GM12865 (cell line): ENCODE data around the gene CNN2.

Source experiments
- DNase-seq: peaks from one replicate; pipeline ENCODE4 v3.0.0; 2010; ENCODE audit warnings: low read depth
- H3K4me3 ChIP-seq: 2 replicates; pipeline ENCODE4 v1.5.1; 2011; ENCODE audit warnings: mild to moderate bottlenecking, low read depth, low read length, control low read depth
- CTCF ChIP-seq: IDR thresholded peaks from 2 replicates; pipeline ENCODE4 v1.5.1; 2011; ENCODE audit warnings: low read length, control low read depth, low read depth, inconsistent platforms; ENCODE audit not compliant: insufficient read depth; ENCODE audit errors: missing control alignments

CNN2 gene

DNA sequence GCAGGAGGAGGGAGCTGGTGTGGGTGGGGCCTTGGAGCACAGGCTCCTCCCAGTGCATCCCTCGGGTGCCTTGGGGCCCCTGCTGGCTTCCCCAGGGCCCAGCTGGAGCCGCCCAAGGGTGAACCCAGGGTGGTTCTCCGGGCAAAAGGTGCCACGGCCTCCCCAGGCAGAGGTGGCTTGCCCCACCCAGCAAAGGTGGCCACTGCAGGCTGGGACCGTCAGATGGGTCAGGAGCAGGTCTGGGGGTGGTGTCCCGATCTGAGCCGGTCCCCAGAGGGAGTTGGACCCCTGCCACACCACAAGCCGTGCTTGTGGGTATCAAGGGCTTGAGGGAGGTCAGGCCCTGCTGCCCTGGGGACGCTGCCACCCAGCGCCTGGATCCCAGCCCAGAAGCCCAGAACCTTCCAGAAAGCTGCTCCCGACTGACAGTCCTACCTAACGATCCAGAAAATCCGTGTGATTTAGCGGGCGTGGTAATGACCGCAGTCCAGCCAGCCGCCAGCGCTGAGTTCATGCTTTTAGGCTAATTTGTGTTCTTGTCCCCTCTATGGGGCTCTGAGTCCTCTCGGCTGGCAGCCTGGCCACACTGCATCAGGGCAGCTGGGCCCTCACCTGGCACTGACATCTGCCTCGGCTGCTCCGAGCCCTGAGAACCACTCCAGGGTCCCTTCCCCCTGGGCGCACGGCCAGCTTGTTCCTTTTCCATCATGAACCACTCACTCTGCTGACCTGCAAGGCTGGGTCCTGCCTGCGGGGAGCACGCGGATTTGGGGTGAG is 31.2 kb upstream of the CNN2 start:
- no peak for DNase-seq
- TF ChIP-seq CTCF = no peak
- H3K4me3 ChIP-seq = no peak overlapping the region

GRCh38 chr19:996051-996838 is 30.2 kb upstream of the CNN2 start:
- H3K4me3 ChIP-seq = no peak overlapping the region
- DNase-seq = peak; percentile 82
- TF ChIP-seq CTCF = no peak

DNA sequence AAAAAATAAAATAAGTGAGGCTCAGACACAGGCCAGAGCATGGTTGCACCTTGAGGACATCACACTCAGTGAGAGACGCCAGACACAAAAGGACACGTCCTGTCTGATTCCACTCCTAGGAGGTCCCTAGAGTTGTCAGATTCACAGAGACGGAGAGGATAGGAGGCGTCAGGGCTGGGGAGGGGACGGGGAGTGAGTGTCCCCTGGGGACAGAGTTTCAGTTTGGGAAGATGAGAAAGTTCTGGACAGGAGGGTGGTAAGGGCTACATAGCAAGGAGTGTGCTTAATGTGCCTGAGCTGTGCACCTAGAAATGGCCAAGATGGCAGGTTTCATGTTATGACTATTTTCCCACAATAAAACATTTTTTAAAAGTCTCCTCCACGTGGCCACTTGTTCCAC is 28.3 kb upstream of the CNN2 start:
- H3K4me3 ChIP-seq = no peak overlapping the region
- DNase-seq = no peak
- no peak for TF ChIP-seq CTCF

GRCh38 chr19:999379-999719 is 27.1 kb upstream of the CNN2 start:
- no peak overlapping the region for H3K4me3 ChIP-seq
- TF ChIP-seq CTCF = no peak
- DNase-seq = no peak

GRCh38 chr19:1000095-1000494 is 26.3 kb upstream of the CNN2 start, which contains the start of gene GRIN3B:
TSS of gene GRIN3B (plus strand) at chr19:1000419. CDS start at chr19:1000438, 19 bp downstream.
- DNase-seq = peak; percentile 62
- TF ChIP-seq CTCF = peak; percentile 56
- no peak within 1 kb of the TSS for H3K4me3 ChIP-seq

- no peak for DNase-seq
- no peak for TF ChIP-seq CTCF
- H3K4me3 ChIP-seq = no peak overlapping the region
Observed at GRCh38 chr19:1000591-1001537, 25.5 kb upstream of the CNN2 start.
